ENCODE measurements around the gene SRPRA. TPM values are rescaled to one million over a fixed set of nuclear protein-coding genes. Genes with fewer than 3 reads are reported as not detected.
A peak's percentile ranks its signal among the peaks of the same experiment; 100 is the strongest.

SRPRA gene
- total RNA-seq, 1 donor from 2014 or later, result 120 TPM

GRCh38 chr11:126290887-126291286, 22.2 kb upstream of the SRPRA start:
- H3K27ac ChIP-seq, result no peak overlapping the region
- ATAC-seq, result no peak
- no peaks in the 10 kb centered on the region for H3K4me1 ChIP-seq
- peaks cover 57% of the 10 kb centered on the region for H3K36me3 ChIP-seq
- H3K9me3 ChIP-seq, result no peaks in the 10 kb centered on the region
- no peak for DNase-seq
- H3K4me3 ChIP-seq, result no peak overlapping the region
- H3K27me3 ChIP-seq, result no peaks in the 10 kb centered on the region
- no peak for TF ChIP-seq CTCF (IDR thresholded peaks at IDR 0.05)
- intact Hi-C loops (cut with DNase I), result no loop called here

- peaks cover 10% of the 10 kb centered on the region for H3K4me1 ChIP-seq
- H3K27me3 ChIP-seq, result no peaks in the 10 kb centered on the region
- DNase-seq (no peak), ATAC-seq (no peak)
- no peak for TF ChIP-seq CTCF (IDR thresholded peaks at IDR 0.05)
- H3K4me3 ChIP-seq, result no peak overlapping the region
- peaks cover 44% of the 10 kb centered on the region for H3K36me3 ChIP-seq
- no peaks in the 10 kb centered on the region for H3K9me3 ChIP-seq
- H3K27ac ChIP-seq, result no peak overlapping the region
- intact Hi-C loops (cut with DNase I), result no loop called here
Observed at GRCh38 chr11:126288237-126288636, 19.5 kb upstream of the SRPRA start.

- Histone ChIP-seq H3K27ac (no peak overlapping the region), H3K4me3 (no peak overlapping the region), H3K9me3 (no peaks in the 10 kb centered on the region), H3K4me1 (peaks cover 23% of the 10 kb centered on the region), H3K36me3 (peaks cover 13% of the 10 kb centered on the region), H3K27me3 (no peaks in the 10 kb centered on the region)
- no peak for TF ChIP-seq CTCF (IDR thresholded peaks at IDR 0.05)
- no peak for DNase-seq
- no peak for ATAC-seq
- intact Hi-C loops (cut with DNase I), result no loop called here
Observed at GRCh38 chr11:126284829-126285228, 16.1 kb upstream of the SRPRA start.

- intact Hi-C loops (cut with DNase I), result no loop called here
- peak; percentile 89 for ATAC-seq
- DNase-seq, result peak; percentile 89
- Histone ChIP-seq H3K27ac (peak within 1 kb of the TSS; percentile 90), H3K9me3 (no peaks in the 10 kb centered on the region), H3K36me3 (peaks cover 4% of the 10 kb centered on the region), H3K4me1 (peaks cover 23% of the 10 kb centered on the region), H3K27me3 (no peaks in the 10 kb centered on the region), H3K4me3 (peak within 1 kb of the TSS; percentile 63)
- TF ChIP-seq CTCF (IDR thresholded peaks at IDR 0.05), result no peak
Observed at GRCh38 chr11:126282736-126283591, 14.3 kb upstream of the SRPRA start, which contains the start of gene TIRAP. Gene TIRAP, plus strand, starts transcription at chr11:126283093. Its CDS starts 7,802 bp downstream, at chr11:126290895.

GRCh38 chr11:126282361-126282735, 13.7 kb upstream of the SRPRA start:
- no peak for TF ChIP-seq CTCF (IDR thresholded peaks at IDR 0.05)
- Histone ChIP-seq H3K36me3 (peaks cover 2% of the 10 kb centered on the region), H3K4me3 (peak overlapping the region; percentile 63), H3K27ac (peak overlapping the region; percentile 90), H3K27me3 (no peaks in the 10 kb centered on the region), H3K4me1 (peaks cover 23% of the 10 kb centered on the region), H3K9me3 (no peaks in the 10 kb centered on the region)
- ATAC-seq, result peak; percentile 51
- DNase-seq, result peak; percentile 71
- intact Hi-C loops (cut with DNase I), result no loop called here

All from upper lobe of right lung (tissue), 1 donor.